Measurements from ENCODE around the gene CEP112.
"Not testable (repeated sequence)": the region's sequence is repeated elsewhere in the genome, so short reads cannot be mapped to it uniquely, and the experiment has no call there.

CEP112 gene

DNA sequence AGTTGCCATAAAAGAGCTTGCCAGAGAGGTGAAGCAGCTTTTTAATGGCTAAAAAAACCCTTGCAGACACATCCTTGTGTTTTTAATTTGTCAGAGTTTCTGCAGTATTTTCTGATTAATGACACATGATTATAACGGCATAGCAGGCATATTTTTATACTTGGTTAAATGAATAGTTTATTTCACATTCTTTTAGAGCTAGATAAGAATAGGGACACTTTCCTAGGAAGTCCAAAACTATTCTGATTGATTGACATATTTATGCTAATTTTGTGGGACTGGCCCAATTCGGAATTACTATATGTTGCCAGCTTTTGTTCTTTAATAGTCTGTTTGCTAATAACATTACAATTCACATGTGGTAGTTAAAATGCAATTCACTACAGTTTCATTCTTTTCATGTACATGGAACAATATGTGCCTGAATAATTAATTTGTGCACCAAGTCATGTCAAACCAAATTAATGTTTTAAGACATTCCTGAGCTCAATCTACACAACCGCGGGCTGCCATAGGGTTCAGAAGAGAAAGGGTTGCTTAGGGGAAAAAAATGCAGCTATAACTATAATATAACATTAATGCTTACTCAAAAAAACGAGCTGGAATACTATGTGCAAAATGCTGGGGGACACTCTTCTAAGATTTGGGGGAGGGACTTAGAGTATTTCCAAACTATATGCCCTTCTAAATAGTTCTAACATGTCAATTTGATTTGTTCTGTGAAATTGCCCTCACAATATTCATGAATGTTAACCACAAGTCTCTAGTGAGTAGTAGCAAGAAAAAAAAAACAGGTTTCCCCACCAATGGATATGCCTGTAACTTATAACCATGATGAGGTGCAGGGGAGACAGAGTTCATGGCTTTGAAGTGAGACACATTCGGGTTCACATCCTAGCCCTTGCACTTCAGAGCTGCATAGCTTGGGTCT, 305.4 kb downstream of the CEP112 start:
- no peak for DNase-seq (ENCODE audit: low read depth)

DNA sequence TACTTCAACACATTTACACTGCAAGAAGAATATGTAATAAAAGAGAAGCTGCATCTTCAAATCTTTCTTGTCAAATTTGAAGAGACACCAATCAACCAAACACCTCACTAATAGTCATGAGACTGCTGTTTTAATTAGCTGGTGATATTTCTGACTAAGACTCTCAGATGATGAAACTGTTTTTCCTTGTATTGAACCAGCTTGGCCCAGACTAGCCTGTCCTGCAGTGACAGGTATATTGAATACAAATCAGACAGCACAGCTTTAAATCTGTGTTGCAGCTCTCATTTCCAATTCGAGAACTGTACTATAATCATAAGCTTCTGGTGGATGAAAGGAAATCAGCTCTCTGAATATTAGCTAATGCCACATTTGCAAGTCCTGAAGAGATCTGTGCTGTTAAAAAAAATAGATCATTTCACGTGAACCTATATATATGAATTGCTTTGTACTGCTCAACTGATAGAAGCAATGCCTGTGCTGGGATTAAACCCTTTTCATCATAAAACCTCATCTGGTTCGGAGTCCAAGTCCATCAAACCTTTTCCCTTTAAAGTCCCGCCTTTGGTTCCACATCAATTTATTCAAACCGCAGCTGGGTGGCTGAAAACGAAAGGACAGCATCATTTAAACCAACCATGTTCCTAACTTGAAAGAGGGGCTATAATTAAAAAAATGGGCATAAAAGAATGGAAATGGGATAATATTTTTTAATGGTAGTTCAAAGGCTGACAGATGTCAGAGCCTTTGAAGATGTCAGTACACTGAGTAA, 306.2 kb downstream of the CEP112 start:
- DNase-seq (ENCODE audit: low read depth) = no peak

DNA sequence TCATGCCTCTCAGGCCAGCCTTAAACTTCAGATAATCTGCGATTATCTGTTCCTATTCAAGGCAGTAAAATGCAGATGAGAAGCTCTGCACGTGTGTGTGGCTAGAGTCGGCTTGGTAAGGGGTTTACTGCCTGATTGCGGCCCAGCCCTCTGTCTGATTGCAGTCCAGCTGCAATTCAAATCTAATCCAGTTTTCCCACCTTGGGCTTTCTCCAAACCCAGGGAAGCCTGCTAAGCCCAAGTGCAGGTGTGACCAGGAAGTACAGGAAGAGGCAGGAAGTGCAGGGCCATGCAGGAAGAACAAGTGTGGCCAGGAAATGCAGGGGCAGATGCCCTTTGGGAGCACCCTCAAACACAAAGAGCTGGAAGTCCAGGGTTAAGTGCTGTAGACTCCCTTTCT, 314.9 kb downstream of the CEP112 start:
- no peak for DNase-seq (ENCODE audit: low read depth)

DNA sequence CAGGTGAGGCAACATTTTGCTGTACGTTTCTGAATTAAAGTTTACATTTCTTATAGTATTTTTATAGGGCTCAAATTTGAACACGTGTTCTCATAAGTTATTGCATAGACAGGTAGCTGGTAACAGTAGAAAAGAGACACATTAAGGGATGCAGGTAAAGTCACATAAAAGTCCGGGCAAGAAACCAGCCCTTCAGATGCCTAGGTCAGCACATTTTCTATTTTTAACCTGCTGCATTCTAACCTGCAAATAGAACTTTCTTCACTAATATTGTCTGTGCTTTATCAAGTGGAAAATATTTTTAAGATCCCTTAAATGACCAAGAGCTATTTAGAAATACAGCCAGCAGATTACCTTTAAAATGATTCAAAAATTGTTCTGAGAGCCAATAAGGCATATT, 323.1 kb downstream of the CEP112 start:
- DNase-seq (ENCODE audit: low read depth) = no peak

DNA sequence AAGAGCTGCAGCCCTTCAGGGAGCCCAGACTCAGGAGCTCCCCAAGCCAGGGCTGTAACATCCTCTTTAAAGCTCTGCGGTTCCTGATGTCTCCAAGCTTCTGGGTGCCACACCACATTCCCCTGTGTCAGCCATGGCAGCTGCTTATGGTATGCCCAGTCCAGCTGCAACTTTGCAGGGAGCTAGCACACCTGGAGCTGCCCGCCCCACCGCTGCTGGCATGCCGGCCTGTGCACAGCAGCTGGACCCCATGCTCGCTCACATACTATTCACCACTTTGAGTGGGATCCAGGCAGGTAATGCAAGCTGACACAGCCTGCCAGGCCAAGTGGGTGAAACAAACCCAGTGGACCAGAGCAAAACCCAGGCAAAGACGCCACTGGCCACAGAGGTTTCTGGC, 324.9 kb downstream of the CEP112 start:
- DNase-seq (ENCODE audit: low read depth) = no peak

DNA sequence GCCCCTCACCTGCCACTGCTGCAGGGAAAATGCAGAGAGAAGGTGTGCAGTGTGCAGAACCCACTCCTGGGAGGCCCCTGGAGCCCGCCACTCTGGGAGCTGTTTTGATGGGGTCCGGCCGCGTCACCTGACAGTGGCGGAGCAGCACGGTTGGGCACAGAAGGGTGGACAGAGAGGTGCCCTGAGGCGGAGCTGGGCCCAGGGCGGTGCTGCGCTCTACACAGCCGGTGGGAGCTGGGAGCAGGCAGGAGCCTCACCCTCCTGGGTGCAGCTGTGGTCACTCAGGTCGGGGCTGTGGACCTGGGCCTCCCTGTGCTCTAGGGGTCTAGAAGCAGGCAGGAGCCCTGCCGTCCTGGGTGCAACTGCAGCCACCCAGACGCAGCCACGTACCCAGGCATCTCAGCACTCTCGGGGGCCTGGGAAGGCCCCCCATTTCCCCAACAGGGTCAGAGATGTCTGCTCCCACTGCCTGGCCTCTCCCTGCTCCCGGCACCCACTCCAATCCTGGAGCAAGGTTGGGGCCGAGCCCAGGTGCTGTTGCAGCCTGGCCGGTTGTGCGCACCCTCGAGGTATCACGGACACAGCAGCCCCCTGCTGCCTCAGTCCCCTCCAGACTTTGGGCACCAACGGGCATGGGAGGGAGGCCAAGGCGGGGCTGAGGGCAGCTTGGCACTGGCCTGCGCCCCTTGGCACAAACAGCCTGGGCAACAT, 326.1 kb downstream of the CEP112 start:
- no peak for DNase-seq (ENCODE audit: low read depth)

DNA sequence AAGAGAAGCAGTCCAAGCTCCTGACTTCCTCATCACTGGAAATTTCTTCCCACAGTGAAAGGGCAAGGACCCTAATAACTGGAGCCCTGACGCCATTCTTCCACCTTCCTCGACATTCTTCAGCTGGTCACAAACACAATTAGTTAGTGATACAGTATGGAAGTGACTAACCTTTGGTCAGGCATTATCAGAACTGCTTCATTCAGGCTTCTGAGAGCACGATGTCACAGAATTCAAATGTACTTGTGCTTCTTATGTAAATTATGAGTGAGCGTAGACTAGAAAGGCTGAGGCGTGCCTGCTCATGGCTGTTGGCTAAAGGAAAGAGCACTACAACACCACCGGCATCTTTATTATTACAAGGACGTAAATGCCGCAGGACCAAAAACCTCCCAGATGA, 327.5 kb downstream of the CEP112 start:
- DNase-seq (ENCODE audit: low read depth) = no peak

DNA sequence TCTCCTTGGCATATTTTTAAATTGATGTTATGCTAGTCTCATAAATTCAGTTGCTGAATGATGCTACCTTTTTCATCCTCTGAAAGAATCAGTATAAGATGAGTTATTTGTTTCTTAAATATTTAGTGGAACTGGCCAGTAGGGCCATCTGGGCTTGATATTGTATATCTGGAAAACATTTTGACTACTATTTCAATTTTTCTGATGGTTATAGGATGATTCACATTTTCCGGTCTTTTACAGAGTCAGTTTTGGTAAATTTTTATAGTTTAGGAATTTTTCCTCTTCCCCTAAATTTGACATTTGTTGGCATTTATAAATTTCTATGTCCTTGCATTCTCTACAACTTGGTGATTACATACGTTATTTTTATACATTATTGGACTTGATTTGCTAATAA, 334.2 kb downstream of the CEP112 start:
- no peak for DNase-seq (ENCODE audit: low read depth)

DNA sequence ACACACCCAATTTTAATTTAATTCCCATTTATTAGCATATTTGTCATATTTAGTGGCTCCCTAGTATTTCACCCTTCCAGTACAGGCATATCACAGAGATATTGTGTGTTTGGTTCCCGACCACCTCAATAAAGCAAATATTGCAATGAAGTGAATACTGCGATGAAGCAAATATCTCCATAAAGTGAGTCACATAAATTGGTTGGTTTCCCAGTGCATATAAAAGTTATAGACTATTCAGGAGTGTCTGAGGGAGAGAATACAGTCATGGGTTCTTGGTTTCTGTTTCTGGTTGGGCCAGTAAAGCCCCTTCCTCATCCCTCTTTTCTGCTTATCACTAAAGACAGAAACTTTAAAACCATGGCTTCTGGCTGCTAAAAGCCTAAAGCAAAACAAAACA, 335.1 kb downstream of the CEP112 start:
- no peak for DNase-seq (ENCODE audit: low read depth)

DNA sequence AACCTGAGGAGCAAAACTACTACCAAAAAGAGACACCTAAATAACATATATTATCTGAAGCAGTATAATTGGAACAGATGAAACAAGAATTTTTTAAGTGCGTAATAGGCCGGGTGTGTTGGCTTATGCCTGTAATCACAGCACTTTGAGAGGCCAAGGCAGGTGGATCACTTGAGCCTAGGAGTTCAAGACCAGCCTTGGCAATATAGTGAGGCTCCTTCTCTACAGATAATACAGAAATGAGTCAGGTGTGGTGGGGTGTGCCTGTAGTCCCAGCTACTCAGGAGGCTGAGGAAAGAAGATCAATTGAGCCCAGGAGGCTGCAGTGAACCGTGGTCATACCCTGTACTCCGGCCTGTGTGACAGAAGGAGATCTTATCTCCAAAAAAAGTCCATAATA, 336.3 kb downstream of the CEP112 start:
- DNase-seq (ENCODE audit: low read depth) = no peak

DNA sequence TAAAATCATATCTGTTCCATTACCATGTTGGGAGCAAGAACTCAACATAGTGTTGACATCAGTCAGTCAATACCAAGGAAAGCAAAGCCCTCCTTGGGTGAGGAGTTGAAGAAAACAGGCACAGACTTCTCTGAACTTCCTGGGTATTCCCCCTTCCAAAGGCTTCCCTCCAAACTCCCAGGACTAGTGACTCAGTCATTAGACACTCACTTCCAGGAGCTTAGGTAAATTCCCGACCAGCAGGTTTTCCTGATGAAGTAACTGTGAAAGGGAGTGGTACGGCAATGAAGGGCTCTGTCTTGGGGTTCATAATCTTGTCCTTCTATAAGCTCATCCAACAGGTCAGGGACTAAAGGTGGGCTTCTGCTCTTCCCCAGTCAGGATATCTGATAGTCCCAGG, 336.7 kb downstream of the CEP112 start:
- DNase-seq (ENCODE audit: low read depth) = no peak

DNA sequence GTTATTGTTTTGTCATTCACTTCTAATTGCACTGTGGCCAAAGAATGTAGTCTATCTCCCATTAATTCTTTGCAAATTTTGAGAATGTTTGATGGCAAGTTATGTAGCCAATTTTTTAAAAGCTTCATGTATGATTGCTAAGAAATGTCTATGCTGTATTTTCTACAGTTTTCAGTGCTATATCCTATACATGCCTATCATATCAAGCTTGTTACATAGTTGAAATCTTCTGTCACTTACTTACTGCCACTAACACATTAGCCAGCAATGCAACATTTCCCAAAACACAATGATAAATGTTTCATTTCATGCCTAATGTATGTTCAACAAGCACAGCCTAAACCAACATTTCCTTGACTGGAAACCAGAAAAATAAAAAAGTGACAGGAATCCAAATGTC, 338.1 kb downstream of the CEP112 start:
- DNase-seq (ENCODE audit: low read depth) = no peak

DNA sequence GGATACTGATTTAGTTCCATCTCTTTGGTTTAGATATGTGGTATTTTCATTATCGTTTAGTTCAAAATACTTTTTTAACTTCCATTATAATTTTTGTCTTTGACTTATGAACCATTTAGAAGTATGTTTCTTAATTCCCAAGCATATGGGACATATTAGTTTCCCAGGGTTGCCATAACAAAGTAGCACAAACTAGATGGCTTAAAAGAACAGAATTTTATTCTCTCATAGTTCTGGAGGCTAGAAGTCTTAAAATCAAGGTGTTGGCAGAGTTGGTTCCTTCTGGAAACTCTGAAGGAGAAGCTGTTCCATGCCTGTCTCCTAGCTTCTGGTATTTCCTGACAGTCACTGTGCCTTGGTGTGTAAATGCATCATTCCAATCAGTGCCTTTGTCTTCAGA, 339.0 kb downstream of the CEP112 start:
- no peak for DNase-seq (ENCODE audit: low read depth)

DNA sequence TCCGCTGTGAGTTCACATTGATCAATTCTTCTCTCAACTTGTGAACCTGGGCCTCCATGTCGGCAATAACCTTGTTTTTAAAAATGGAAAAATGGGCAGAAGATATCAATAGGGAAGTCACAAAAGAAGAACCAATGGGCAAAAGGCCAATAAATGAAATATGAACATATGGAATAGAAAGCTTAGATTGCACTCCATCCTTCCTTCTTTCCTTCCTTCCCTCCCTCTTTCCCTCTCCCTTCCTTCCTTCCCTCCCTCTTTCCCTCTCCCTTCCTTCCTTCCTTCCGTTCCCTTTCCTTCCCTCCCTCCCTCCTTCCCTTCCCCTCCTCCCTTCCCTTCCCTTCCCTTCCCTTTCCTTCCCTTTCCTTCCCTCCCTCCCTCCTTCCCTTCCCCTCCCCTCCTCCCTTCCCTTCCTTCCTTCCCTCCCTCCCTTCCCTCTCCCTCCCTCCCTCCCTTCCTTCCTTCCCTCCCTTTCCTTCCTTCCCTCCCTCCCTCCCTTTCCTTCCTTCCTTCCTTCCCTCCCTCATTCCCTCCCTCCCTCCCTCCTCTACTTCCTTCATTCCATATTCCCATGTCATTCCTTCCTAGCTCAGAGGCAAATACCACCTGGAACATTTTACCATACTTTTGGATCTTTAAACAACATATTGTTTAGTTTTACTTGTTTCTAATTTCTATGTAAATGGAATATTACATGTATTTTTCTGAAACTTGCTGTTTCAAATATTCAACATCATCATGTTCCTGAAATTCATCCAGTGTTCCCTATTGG, 339.8 kb downstream of the CEP112 start:
- no peak for DNase-seq (ENCODE audit: low read depth)

DNA sequence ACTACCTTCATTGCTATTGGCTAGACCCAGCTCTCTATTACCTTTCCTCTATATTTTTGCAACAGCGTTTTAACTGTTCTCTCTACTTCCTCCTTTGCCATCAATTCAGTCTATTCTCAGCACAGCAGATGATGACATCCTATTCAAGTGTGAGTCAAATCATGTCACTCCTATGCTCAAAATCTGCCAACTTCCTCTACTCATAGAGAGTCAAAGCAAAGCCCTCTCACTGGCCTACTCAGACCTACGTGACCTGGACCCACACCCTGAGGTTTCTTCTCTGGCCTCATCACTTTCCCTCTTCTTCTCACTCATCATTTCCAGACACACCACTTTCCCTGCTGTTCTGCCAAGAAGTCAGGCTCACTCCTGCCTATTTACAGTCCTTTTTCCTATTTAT, 341.4 kb downstream of the CEP112 start:
- no peak for DNase-seq (ENCODE audit: low read depth)

DNA sequence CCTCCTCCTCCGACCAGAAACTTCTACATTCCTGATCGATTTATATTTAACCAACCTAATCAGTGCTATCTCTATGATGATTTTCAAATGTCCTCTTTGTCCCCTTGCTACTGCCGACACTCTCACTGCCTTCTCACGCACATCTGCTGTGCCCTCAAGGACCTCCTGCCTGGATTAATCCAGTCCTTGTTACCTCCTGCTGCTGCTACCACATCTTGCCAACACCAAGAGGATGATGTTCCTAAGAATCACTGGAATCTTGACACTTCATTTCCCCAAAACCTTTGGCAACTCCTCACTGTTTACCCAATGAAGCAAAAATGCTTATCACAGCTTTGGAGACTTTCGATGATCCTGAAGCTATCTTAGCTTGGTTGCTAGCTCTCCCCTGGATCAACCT, 343.2 kb downstream of the CEP112 start:
- DNase-seq (ENCODE audit: low read depth) = no peak

DNA sequence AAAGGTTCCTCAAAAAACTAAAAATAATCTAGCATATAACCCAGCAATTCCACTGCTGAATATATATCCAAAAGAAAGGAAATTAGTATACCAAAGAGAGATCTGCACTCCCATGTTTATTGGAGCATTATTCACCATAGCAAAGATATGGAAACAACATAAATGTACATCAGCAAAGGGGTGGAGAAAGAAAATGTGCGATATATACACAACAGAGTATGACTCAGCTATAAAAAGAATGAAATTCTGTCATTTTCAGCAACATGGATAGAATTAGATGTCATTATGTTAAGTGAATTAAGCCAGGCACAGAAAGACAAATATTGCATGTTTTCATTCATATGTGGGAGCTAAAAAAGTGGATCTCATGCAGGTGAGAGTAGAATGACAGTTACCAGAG, 350.8 kb downstream of the CEP112 start:
- DNase-seq (ENCODE audit: low read depth) = no peak

DNA sequence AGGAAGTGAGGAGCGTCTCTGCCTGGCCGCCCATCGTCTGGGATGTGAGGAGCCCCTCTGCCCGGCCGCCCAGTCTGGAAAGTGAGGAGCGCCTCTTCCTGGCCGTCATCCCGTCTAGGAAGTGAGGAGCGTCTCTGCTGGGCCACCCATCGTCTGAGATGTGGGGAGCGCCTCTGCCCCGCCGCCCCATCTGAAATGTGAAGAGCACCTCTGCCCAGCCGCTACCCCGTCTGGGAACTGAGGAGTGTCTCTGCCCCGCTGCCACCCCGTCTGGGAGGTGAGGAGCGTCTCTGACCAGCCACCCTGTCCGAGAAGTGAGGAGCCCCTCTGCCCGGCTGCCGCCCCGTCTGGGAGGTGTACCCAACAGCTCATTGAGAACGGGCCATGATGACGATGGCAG, 354.7 kb downstream of the CEP112 start:
- DNase-seq (ENCODE audit: low read depth) = not testable (repeated sequence)

DNA sequence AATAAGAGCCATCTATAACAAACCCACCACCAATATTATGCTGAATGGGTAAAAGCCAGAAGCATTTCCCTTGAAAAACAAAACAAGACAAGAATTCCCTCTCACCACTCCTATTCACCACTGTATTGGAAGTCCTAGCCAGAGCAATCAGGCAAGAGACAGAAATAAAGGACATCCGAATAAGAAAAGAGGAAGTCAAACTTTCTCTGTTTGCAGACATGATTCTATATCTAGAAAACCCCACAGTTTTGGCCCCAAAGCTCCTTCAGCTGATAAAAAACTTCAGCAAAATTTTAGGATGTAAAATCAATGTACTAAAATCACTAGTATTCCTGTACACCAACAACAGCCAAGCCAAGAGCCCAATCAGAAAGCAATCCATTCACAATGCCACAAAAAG, 358.7 kb downstream of the CEP112 start:
- no peak for DNase-seq (ENCODE audit: low read depth)

DNA sequence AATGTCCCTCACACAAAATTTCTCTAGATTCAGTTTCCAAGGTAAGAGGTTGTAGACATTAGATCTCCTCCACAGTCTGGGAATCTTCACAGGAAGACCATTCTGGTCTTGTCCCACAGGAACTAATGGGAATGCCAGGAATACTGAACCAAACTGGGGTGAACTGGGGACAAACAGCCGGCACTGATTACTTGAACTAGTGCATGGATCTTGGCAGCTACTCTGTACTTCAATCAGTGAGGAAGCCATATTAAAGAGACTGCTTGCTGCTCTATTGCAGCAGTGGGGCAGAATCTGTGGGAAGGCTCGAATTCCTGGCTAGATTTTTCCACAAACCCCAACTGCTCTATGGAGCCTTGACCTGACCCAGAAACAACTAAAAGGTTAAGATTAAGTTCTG, 361.6 kb downstream of the CEP112 start:
- DNase-seq (ENCODE audit: low read depth) = no peak

DNA sequence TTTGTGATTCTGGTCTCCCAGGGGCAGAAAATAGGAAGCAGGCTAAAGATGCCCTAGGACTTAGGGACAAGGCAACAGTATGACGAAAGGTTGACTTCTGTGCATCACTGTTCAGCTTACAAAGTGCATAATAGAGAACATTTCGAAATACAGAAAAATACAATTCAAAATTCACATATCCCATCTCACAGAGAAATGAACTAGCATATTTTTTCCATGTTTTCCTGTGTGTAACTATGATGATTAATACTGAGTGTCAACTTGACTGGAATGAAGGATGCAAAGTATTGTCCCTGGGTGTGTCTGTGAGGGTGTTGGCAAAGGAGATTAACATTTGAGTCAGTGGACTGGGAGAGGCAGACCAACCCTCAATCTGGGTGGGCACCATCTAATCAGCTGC, 365.4 kb downstream of the CEP112 start:
- DNase-seq (ENCODE audit: low read depth) = not testable (repeated sequence)

DNA sequence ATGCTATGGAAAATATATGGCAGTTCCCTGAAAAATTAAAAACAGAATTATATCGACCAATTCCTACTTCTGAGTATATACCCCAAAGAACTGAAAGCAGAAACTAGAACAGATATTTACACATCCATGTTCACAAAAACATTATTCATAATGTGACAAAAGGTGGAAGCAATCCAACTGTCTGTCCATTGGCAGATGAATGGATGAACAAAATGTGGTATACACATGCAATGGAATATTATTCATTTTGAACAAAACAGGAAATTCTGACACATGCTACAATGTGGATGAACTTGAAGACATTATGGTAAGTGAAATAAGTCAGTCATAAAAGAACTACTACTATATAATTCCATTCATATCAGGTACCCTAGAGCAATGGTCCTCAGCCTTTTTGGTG, 367.0 kb downstream of the CEP112 start:
- DNase-seq (ENCODE audit: low read depth) = no peak

Data from stimulated activated CD8-positive, alpha-beta memory T cell treated with anti-CD3 and anti-CD28 coated beads, Interleukin-12 subunit alpha, Interleukin-12 subunit beta, amount 100 ng/mL, for 1 hour (primary cell).